ENCODE data around the gene DLG2.
"Not testable (repeated sequence)": the region's sequence is repeated elsewhere in the genome, so short reads cannot be mapped to it uniquely, and the experiment has no call there.

DLG2 gene

DNA sequence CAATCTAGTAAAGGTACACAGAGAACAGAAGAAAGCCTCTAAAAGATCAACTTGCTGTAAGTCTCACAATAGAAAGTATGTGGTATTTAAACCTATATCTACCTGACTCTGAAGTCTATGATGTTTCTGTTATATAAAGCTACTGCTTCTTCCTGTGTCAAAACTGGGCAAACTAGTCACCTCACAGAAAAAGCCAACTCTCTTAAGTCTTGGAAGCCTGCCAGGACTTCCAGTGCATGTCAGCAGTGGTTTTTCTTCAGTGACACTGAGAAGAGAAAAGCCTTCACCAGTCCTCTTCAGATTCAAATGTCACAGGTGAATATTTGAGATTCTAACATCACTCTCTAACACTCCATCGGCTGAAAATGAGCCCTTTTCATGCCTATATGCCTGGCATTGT is 808.0 kb downstream of the DLG2 start:
- DNase-seq, result no peak

DNA sequence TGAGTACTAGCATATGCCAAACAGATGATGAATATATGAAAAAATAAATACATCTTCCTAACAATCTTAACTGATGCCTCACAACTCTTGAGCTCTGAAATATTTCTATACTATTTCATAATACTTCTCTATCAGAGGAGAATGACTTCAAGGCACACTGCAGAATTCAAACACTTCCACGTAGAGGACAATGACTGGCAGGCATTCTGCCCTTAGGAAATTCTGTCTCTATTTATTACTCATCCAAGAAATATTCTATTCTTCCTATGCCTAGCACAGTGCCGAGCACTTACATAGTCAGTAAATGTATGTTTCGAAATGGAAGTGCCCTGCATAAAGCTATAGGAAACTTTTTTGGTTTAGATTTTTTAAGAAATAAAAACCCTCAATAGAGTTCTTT is 809.1 kb downstream of the DLG2 start:
- DNase-seq, result no peak

DNA sequence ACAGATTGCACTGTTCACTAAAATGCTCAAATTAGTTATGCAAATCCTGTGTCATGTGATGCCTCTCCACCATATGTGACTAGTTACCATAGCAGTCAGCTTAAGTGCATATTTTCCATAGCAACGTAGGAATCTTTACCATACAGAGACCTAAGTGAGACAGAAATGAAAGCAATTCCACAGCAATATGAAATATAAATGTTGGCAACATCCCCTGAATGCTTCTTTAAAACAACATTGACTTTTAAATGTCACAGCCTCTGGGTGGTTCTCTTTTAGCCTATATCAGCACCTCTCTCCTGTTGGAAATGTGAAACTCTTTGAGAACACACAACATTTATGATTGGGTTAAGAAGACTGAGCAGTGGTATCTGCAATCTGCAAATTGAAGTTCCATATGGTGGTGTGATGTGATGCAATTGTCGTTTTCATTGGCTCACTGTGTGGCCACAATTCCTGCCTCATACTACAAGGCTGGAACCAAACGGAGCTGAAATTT is 814.6 kb downstream of the DLG2 start:
- no peak for DNase-seq

DNA sequence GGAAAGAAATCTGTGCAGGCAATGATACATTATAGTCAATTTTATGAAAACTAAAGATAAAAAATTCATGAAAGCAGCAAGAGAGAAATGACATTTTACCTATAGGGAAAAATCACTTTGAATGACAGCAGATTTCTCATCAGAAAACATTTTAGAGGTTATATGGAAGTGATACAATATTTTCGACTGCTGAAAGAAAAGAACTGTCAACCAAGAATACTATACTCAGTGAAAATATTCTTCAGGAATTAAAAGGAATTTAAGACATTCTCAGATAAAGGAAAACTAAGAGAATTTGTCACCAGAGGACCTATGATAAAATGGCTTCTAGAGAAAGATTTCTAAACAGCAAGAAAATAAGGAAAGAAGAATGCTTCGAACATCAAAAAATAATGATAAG is 820.8 kb downstream of the DLG2 start:
- DNase-seq, result no peak

DNA sequence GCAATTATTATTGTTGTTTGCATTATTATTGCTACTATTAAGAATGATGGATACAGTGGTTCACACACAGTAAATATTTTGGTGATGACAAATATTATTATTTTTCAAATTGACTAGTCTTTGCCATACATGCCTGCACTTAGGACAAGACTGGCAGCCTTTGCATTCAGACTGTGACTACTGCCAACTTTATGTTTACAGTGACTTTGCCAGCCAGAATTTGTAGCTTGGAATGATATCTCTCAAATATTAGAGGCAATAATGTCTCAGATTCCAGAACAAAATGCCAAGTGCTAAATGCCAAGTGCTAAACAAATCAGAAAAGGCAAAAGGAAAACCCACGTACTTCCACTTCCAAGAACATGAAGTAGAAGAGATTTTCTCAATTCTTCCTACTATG is 823.1 kb downstream of the DLG2 start:
- no peak for DNase-seq

DNA sequence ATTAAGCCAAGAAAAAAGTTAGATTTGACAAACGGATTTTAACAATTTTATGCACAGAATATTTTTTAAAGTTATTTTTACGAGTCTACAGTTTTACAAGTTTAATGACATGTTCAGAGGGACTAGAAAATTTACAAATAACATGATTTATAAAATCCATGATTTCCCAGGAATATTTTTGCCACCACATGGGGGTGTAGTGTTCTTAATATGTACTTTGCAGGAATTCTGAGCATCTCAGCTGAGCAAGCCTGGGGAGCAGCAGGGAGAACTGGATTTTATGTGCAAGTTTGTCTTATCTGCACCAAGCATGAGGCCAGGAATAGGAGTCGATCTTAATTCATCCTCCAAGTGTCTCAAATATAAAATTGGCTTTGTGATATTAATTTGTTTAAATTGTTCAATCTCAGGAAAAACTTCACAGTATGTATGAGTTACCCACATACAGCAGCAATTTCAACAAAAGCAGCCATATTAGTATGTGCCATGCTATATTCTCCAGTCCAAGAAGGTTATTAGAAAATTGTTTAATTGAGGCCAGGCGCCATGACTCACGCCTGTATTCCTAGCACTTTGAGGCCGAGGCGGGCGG is 826.3 kb downstream of the DLG2 start:
- DNase-seq, result no peak

DNA sequence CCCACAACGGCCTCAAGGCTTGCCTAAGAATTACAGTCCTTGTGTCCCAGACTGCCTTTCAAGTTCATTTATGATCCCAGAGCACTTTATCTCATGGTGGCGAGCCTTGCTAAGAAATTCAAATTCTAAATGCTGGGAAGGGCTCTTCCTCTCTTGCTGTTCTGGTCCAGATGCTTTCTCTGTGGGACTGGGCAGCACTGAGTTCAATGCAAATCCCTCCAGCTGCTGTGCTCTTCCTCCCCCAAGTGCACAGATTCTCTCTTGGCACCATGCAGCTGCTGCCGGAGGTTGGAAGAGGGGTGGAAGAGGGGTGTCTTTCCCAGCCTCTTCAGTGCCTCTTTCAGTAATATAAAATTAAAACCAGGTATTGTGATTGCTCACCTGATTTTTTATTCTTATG is 828.0 kb downstream of the DLG2 start:
- DNase-seq, result no peak

DNA sequence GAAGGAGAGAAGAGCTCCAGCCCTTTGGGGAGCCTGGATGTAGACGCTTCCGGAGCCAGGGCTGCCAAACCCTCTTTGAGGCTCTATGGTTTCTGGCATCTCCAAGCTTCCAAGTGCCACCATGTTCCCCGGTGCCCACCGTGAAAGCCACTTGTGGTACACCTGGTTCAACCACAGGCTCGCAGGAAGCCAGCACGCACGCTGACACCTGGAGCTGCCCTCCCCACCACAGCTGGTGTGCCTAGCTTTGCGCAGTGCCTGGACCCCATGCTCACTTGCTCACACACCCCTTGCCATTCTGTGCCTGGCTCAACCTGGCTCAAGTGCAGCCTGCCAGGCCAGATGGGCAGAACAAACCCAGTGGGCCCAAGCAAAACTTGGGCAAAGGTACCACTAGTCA is 831.4 kb downstream of the DLG2 start:
- DNase-seq, result no peak

DNA sequence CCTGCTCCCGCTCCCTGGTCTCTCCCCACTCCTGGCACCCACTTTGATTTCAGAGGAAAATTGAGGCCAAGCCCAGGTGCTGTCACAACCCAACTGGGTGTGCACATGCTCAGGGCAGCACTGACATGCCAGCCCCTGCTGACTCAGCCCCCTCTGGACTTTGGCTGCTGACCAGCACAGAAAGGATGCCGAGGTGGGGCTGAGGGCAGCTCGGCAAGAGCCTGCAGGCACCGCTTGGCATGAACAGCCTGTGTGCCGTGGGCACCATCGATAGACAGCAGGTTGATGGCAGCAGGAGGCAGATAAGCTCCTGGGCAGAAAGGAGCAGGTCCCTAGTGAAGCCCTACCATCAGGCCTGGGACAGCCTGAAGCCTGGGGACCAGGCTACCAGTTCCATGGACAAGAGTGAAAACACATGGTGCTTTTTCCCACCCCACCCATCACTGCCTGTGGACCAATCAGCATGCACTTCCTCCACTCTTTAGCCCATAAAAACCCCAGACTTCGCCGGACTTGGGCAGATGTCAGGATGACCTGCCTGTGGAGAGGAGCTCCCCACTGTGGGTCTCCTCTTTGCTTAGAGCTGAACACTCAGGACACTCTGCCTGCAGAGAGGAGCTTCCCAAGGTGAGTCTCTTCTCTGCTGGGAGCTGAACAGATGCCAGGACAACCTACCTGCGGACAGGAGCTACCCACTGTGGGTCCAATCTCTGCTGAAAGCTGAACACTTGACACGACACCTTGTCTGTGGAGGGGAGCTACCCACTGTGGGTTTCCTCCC is 832.3 kb downstream of the DLG2 start:
- no peak for DNase-seq

DNA sequence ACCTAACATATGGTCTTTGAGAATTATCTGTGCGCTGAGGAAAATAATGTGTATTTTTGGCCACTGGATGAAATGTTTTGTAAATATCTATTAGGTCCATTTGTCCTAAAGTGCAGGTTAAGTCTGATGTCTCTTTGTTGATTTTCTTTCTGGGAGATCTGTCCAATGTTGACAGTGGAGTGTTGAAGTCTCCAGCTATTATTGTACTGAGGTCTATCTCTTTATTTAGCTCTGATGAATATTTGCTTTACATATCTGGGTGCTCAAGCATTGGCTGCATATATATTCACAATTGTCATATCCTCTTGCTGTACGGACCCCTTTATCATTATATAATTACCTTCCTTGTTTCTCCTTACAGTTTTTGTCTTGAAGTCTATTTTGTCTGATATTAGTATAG is 833.8 kb downstream of the DLG2 start:
- no peak for DNase-seq

DNA sequence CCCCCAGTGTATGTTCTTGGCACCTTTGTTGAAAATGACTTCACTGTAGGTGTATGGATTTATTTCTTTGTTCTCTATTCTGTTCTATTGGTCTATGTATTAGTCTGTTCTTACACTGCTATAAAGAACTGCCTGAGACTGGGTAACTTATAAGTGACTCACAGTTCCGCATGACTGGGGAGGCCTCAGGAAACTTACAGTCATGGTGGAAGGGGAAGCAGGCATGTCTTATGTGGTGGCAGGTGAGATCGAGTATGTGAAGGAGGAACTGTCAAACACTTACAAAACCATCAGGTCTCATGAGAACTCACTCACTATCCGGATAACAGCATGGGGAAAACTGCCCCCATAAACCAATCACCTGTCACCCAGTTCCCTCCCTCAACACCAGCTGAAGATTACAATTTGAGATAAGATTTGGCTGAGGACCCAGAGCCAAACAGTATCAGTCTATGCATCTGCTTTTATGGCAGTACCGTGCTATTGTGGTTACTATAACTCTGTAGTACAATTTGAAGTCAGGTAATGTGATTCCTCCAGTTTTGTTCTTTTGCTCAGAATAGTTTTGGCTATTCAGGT is 836.2 kb downstream of the DLG2 start:
- DNase-seq, result no peak

DNA sequence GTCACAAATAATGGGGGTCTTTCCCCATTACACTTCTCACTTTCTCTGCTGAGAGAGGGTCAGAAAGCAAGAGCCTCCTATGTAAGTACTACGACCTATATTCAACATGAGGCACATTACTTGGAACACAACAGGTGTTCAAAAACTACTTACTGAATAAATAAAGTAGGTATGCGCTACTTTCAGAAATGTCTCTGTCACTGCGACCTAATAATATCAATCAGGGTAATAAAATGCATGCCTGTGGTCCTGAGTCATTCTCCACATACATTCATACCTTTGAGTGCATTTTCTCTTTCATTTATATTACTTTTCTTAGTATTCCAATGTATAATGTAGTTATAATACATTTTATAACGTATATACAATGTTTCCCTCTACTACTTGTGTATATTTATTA is 838.9 kb downstream of the DLG2 start:
- DNase-seq, result no peak

DNA sequence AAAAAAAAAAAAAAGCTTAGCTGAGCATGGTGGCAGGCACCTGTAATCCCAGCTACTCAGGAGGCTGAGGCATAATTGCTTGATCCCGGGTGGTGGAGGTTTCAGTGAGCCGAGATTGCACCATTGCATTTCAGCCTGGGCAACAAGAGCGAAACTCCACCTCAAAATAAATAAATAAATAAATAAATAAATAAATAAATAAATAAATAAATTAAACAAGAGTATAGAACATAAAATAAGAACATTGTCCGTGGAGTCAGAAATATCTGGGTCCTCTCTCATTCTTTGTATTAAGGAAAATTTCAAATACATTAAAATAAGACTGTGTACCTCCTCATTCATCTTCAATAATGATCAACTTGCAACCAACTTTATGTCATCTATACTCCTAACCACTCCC is 843.0 kb downstream of the DLG2 start:
- not testable (repeated sequence) for DNase-seq

DNA sequence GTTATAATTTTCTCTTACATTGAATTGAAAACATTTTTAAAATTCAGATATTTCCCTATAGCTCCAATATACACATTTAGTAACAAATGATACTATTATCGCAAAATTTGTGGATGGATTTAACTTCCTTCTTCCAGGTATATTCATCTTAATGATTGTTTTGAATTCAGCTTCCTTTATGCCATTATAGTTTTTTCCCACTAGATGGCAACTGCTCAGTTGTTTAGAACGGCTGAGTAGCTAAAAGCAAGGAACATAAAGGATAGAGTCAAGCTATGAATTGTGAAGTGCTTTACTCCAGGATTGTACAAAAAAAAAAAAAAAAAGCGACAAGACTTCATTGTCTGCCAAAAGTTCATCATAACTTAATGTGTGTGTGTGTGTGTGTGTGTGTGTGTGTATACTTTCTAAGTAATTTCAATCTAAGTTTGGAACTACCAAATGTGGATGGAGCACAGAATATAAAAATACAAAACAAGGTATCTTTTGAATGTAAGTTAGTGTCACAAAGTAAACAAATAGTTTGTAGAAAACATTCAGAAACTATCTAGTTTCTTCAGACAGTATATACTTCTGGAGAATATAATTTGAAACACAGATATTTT is 846.4 kb downstream of the DLG2 start:
- DNase-seq, result no peak

DNA sequence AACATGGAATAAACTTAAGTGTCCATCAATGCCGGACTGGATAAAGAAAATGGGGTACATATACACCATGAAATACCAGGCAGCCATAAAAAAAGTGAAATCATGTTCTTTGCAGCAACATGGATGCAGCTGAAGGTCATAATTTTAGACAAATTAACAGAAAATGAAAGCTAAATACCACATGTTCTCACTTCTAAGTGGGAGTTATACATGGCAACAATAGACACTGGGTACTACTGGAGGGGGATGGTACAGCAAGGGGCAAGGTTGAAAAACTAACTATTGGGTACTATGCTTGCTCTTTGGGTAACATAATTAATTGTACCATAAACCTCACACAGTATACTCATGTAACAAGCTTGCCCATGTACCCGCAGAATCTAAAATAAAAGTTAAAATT is 851.6 kb downstream of the DLG2 start:
- DNase-seq, result no peak

DNA sequence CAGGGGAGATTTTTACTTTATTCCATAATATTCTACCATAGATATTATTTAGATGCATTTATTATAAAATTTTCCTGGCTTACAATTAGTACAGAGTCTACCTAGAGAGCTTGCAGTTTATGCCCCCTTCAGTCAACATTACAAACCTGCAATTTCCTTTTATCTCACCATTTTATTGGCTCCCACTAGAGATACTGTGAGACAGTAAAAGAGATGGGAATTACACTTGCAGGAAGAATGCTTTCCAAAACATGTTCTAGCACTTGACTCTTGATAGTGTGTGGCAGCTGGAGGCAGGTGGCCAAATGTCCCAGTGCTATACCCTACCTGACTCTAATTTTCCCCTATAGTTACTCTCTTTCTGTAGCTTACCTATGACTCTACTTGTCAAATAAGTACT is 863.2 kb downstream of the DLG2 start:
- no peak for DNase-seq

DNA sequence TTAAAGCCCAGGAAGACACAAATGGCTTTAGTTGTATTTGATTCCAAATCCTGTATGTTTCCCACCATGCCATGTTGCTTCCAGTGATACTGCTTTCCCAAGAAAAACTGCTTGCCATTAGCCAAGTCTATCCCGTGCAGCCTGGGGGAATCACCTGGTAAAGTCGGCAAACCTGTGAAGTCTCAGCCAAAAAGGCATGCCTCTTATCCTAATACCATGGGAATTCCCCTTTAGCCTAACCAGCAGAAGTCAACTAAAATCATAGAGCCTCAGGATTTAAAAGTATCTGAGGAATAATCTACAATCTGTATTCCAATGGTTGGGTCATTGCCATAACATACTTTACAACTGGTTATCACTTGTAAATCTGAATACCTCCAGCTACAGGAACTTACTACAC is 869.4 kb downstream of the DLG2 start:
- no peak for DNase-seq

DNA sequence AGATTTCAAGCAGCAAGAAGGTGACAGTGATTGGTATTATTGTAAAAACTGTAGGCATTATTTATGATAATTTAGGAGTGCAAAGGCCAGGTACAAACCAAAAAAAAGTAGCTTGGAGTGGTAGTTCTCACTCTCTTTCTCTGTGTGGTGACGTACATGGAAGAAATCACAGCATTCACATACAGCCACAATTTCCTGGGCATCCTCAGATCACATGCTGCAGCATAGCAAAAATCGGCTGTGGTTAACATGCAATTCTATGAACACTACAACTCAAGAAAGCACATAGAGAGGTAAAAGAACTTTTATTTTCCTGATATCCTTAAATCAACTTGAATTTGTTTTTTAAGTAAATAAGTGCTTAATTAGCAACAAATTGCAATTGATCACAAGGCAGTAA is 875.8 kb downstream of the DLG2 start:
- no peak for DNase-seq

DNA sequence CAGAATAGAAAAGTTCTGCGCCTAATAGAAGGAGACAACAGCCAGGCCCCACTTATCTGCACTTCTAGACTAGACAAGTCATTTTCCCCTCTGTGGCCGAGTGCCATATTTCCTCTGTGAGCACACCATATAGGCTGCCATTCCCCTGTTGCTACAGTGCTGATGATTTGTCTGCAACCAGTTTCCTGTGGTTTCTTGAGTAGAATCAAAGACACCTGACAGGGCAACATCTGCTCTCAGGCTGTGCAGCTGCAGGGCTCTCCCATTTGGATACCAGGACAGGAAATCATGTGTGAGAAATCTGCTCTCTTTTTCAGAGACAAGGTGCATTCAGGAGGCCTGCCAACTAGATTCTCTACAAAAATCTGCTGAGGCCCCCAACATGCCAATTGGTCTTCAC is 879.3 kb downstream of the DLG2 start:
- DNase-seq, result no peak

DNA sequence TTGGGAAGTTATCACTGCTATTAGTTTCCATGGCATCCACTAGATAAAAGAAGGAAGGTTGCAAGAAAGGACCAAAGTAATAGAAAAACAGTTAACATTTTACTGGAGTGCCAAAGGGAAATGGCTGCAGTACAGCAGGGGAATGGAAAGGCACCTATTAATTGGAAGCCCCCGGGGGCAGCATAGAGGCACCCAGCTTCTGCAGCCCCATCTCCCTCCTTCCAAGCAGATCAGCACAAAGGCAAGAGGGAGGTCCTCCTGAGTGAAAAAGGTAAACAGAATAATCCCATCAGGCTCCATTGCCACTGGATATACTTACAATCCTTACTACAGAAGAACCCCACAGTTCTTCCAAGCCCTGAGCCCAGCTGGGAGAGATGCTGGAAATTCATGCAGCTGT is 887.1 kb downstream of the DLG2 start:
- no peak for DNase-seq

DNA sequence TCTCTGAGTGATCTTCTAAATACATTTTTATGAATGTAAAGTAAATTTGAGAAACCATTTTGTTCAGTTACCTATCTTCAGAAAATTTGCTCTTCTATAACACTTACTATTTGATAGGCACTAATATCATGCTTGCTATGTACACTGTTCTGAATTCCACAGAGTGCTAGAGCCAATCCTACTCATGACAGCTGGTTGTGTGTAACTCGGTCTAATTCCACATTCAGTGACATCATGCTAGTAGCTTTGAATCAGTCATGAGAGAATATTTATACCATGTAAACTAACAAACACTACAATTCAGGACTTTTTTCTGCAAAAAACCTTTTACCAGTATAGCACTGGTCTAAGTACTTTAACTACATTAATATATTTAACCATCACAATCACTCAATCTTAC is 902.9 kb downstream of the DLG2 start:
- no peak for DNase-seq

DNA sequence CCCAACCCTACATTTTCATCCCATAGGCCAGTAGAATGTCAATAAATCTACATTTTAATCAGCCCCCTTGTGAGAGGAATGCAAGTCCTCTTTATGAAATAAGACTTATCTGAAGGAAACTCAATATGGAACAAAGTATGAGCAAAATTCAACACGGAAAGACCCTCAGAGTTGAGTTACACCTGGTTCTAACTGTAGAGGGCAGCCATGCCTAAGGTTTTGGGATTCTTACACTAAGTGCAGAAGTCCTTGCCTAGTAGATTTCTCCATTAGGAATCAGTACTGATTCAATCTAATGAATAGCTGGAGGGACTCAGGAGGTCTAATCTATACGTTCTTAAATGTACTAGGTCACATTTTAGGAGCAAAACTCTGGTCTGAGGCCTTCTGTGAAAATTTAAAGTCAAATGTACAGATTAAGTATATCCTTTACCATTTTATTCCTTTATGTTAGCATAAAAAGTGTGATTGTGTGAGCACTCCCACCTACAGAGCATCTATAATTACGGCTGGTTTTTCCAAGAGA is 904.5 kb downstream of the DLG2 start:
- no peak for DNase-seq

DNA sequence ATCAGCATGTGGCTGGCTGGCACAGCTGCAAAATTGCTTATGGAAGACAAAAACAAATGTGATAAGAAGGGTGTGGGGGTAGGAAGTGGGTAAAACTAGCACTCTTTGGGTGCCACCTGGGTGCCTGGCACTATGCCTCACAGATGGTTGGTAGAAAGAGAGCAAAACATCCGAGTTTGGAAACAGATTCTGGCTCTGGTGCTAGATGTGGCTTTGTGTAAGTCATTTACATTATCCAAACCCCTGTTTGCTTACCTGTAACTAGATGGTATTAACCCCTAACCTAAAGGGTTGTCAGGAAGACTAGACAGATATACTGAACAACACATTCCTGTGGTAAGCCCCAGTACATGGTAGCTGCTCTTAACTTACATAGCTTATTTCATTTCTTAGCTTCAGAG is 905.6 kb downstream of the DLG2 start:
- no peak for DNase-seq
